PC-3 (cell line): ENCODE data around the gene FAM229B. TPM values are rescaled to one million over a fixed set of nuclear protein-coding genes. Genes with fewer than 3 reads are reported as not detected.

ENCODE experiments used
- ATAC-seq: fragments of 200-7000 bp; cut with Tn5 transposase; 2 replicates; pipeline ENCODE4 v1.9.1; 2020; ENCODE audit warnings: mild to moderate bottlenecking, moderate library complexity
- BruUV-seq: library from RNA; stranded (reverse); fragments of 400-500 nt; replicated peaks from 2 replicates; lab custom pipeline; 2021; lab: Mats Ljungman, UMichigan
- CTCF ChIA-PET: fragments of 300-600 bp; sonication (Branson Sonifier 250); formaldehyde crosslinking; loops from one replicate; lab custom pipeline; 2022; ENCODE audit warnings: antibody characterized with exemption; lab: Charles Lee
- POLR2A ChIA-PET: fragments of 300-600 bp; sonication (Branson Sonifier 250); formaldehyde crosslinking; loops from one replicate; lab custom pipeline; 2022; ENCODE audit warnings: antibody characterized with exemption; ENCODE audit not compliant: unreplicated experiment; lab: Charles Lee
- DNase-seq: peaks from one replicate; pipeline ENCODE4 v3.0.0-alpha.2; 2015
- H2AFZ ChIP-seq: fragments of 300-600 bp; sonication (generic); 2 replicates; pipeline ENCODE4 v1.6.0; 2016; ENCODE audit warnings: antibody characterized with exemption, low read length
- H3F3A ChIP-seq: fragments of 300-600 bp; sonication (generic); one replicate; pipeline ENCODE4 v1.6.0; 2017; ENCODE audit warnings: antibody characterized with exemption, low read length, control low read depth, mild to moderate bottlenecking; ENCODE audit not compliant: unreplicated experiment
- H3K27ac ChIP-seq: fragments of 300-600 bp; sonication (generic); 2 replicates; pipeline ENCODE4 v1.5.1; 2016; ENCODE audit warnings: mild to moderate bottlenecking, low read length
- H3K27me3 ChIP-seq: fragments of 300-600 bp; sonication (generic); 2 replicates; pipeline ENCODE4 v1.6.1; 2016; ENCODE audit warnings: low read length, mixed read lengths
- H3K36me3 ChIP-seq: fragments of 300-600 bp; sonication (generic); 2 replicates; pipeline ENCODE4 v1.6.1; 2016; ENCODE audit warnings: low read depth, mixed run types, low read length, mixed read lengths
- H3K4me1 ChIP-seq: fragments of 300-600 bp; sonication (generic); 2 replicates; pipeline ENCODE4 v1.5.1; 2016; ENCODE audit warnings: low read length; ENCODE audit not compliant: insufficient read depth
- H3K4me2 ChIP-seq: fragments of 300-600 bp; sonication (generic); 2 replicates; pipeline ENCODE4 v1.6.0; 2016; ENCODE audit warnings: low read length
- H3K4me3 ChIP-seq: fragments of 300-600 bp; sonication (generic); 2 replicates; pipeline ENCODE4 v1.5.1; 2016; ENCODE audit warnings: mild to moderate bottlenecking, low read length, mixed read lengths
- H3K79me2 ChIP-seq: fragments of 300-600 bp; sonication (generic); 2 replicates; pipeline ENCODE4 v1.6.1; 2017; ENCODE audit warnings: low read length, mixed read lengths
- H3K9ac ChIP-seq: fragments of 300-600 bp; sonication (generic); 2 replicates; pipeline ENCODE4 v1.6.0; 2016; ENCODE audit warnings: mild to moderate bottlenecking, low read length
- H3K9me2 ChIP-seq: fragments of 300-600 bp; sonication (generic); replicated peaks from 2 replicates; pipeline ENCODE4 v1.6.1; 2016; ENCODE audit warnings: mixed run types, low read length, mixed read lengths
- H3K9me3 ChIP-seq: fragments of 300-600 bp; sonication (generic); 2 replicates; pipeline ENCODE4 v1.6.1; 2016; ENCODE audit warnings: low read length, mixed read lengths
- H4K20me1 ChIP-seq: fragments of 300-600 bp; sonication (generic); 2 replicates; pipeline ENCODE4 v1.6.1; 2016; ENCODE audit warnings: low read length, mixed read lengths
- CTCF ChIP-seq: fragments of 300-600 bp; sonication (generic); conservative IDR thresholded peaks from 2 replicates; pipeline ENCODE4 v1.5.1; 2017; ENCODE audit warnings: antibody characterized with exemption, low read depth, mild to moderate bottlenecking, low read length
- EZH2 ChIP-seq: fragments of 300-600 bp; sonication (generic); IDR thresholded peaks from one replicate; pipeline ENCODE4 v1.6.1; 2017; ENCODE audit warnings: antibody characterized with exemption, mild to moderate bottlenecking, low read length; ENCODE audit not compliant: unreplicated experiment
- EZH2phosphoT487 ChIP-seq: fragments of 300-600 bp; sonication (generic); IDR thresholded peaks from 2 replicates; pipeline ENCODE4 v1.6.1; 2018; ENCODE audit warnings: mild to moderate bottlenecking, antibody characterized with exemption, low read length, borderline replicate concordance
- intact Hi-C: fragments of 100-400 bp; cut with micrococcal nuclease; formaldehyde crosslinking; loops from 2 replicates; pipeline ENCODE4 v1.9.0; 2023
- total RNA-seq: library from RNA; depleted of rRNA; stranded (reverse); fragments of >200 nt; gene quantifications from 2 replicates; pipeline ENCODE4 v1.2.3, GENCODE V29; 2014

Gene FAM229B
- total RNA-seq, 1 experiment from 2014 or later: 6.7 TPM

DNA sequence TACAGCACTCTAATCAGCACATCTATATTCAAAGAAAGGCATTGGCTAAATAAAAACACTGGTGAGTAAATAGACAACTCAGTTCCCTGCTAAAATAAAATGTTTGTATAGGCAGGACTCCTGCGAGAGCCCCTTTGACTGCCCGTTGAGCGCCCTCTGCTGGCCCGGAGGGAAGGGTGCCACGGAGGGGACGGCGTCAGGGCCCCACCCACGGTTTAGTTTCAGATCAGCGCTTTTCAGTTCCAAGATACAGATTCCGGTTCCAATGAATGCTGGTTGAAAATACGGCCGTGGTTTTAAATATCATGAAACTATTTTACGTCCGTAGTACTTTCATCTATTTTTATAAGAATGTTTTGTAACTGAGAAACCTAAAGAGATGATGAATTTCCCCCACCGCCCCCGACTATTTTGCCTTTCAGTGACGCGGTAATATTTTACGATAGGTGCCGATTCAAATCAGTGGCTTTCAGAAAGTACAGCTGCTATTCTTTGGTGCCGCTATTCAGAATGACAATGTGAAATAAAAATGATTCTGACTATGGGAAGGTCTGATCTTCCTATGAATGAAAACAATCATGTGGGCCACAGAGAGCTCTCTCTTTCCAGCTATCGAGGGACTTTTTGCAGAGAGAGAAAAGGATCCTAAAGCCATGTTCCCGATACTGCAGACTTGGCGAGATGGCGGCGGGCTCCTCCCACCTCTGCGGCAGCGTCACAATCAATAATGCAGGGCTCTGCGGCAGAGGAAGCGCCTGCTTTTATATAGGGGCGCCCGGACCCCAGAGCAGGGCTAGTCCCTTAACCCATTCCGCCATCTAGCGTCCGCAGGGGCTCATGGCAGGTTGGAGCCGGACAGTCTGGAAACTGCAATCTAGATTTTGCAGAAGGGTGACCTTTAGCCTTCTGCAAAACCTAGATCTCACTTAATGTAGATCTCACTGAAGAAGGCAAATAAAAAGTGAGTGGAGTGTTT, 44.1 kb upstream of the FAM229B start:
- Histone ChIP-seq H3K4me1 (peaks cover 25% of the 10 kb centered on the region), H3K27me3 (no peaks in the 10 kb centered on the region), H4K20me1 (no peaks in the 10 kb centered on the region), H3K9ac (peak overlapping the region; percentile 84), H3K27ac (peak overlapping the region; percentile 66), H2AFZ (peak overlapping the region; percentile 82), H3F3A (no peaks in the 10 kb centered on the region), H3K79me2 (no peaks in the 10 kb centered on the region), H3K9me2 (no peaks in the 10 kb centered on the region), H3K9me3 (no peaks in the 10 kb centered on the region), H3K4me3 (peak overlapping the region; percentile 72), H3K36me3 (no peaks in the 10 kb centered on the region), H3K4me2 (peak overlapping the region; percentile 83)
- DNase-seq (peak; percentile 79), ATAC-seq (peak; percentile 90)
- ChIA-PET POLR2A (no interaction called here), CTCF (interaction anchor here (0.7 to 1.0 kb wide), 8 partner anchors 34 to 341 kb away, joined by 3 to 15 read pairs (median 5); no protein-coding TSS in a partner anchor)
- intact Hi-C loops: loop anchor here (1.0 to 10.0 kb wide), 5 partner anchors 33 to 559 kb away; partner anchors contain the start of gene REV3L
- TF ChIP-seq EZH2phosphoT487 (no peak), CTCF (peak; percentile 84)
- BruUV-seq: no TSS peak

GRCh38 chr6:112044196-112044595, 43.2 kb upstream of the FAM229B start:
- H3K4me3 ChIP-seq: no peak overlapping the region
- no peak for TF ChIP-seq CTCF
- TF ChIP-seq EZH2phosphoT487: no peak
- no peak for TF ChIP-seq EZH2
- H3K9me2 ChIP-seq: no peaks in the 10 kb centered on the region
- no peaks in the 10 kb centered on the region for H3K9me3 ChIP-seq
- H3K27me3 ChIP-seq: no peaks in the 10 kb centered on the region
- H4K20me1 ChIP-seq: no peaks in the 10 kb centered on the region
- peaks cover 16% of the 10 kb centered on the region for H3K4me1 ChIP-seq
- DNase-seq (no peak), ATAC-seq (no peak)
- H3K79me2 ChIP-seq: no peaks in the 10 kb centered on the region
- H3F3A ChIP-seq: no peaks in the 10 kb centered on the region
- intact Hi-C loops: loop anchor here (5.0 to 10.0 kb wide), 2 partner anchors 47 to 559 kb away; partner anchors contain the start of gene REV3L
- no peak overlapping the region for H2AFZ ChIP-seq
- no TSS peak for BruUV-seq
- H3K9ac ChIP-seq: no peak overlapping the region
- H3K36me3 ChIP-seq: no peaks in the 10 kb centered on the region
- no peak overlapping the region for H3K27ac ChIP-seq
- ChIA-PET CTCF (no interaction called here), POLR2A (no interaction called here)
- no peak overlapping the region for H3K4me2 ChIP-seq
